GM12878 (cell line): ENCODE data around the gene STAG1.

ENCODE experiments used
- BCL3 ChIP-seq: IDR thresholded peaks from 2 replicates; pipeline ENCODE4 v1.6.1; 2011; ENCODE audit warnings: borderline replicate concordance, low read depth, mild to moderate bottlenecking, moderate library complexity, low read length; ENCODE audit not compliant: insufficient read depth, poor library complexity, severe bottlenecking
- CTCF ChIP-seq, 3 experiments: IDR thresholded peaks in 2 of 3; conservative IDR thresholded peaks in 1 of 3; 2 replicates each; pipeline ENCODE4 v1.5.1; 2011; ENCODE audit warnings: low read depth in 3 of 3, low read length in 3 of 3, mild to moderate bottlenecking in 3 of 3, control low read depth in 2 of 3, moderate library complexity in 2 of 3, inconsistent platforms in 1 of 3, mixed read lengths in 1 of 3; ENCODE audit not compliant: control insufficient read depth in 2 of 3, insufficient read depth in 1 of 3; ENCODE audit errors: extremely low read depth in 1 of 3
- POLR2AphosphoS5 ChIP-seq: IDR thresholded peaks from 2 replicates; pipeline ENCODE4 v1.6.1; 2011; ENCODE audit warnings: mild to moderate bottlenecking, low read length, inconsistent platforms
- ZBED1 ChIP-seq: IDR thresholded peaks from 2 replicates; pipeline ENCODE4 v1.6.1; 2016; ENCODE audit warnings: borderline replicate concordance
- TF ChIP-seq, protein P1 (sequence below): IDR thresholded peaks from 2 replicates; pipeline ENCODE4 v1.6.1; 2012; ENCODE audit warnings: low read length, inconsistent platforms
- TF ChIP-seq, protein P2 (sequence below): IDR thresholded peaks from 2 replicates; pipeline ENCODE4 v1.6.1; 2011; ENCODE audit warnings: low read depth, low read length, improper control_type of control experiment, borderline replicate concordance
- TF ChIP-seq, protein P3 (sequence below): IDR thresholded peaks from 2 replicates; pipeline ENCODE4 v1.6.1; 2011; ENCODE audit warnings: mild to moderate bottlenecking, low read depth, low read length, moderate library complexity; ENCODE audit not compliant: insufficient replicate concordance

GRCh38 chr3:136543385-136543784 lies 208.8 kb downstream of the STAG1 start:
- TF ChIP-seq BCL3 (no peak), CTCF (IDR thresholded peaks at IDR 0.05 in 2 of 3, conservative IDR thresholded peaks at IDR 0.05 in 1 of 3; ENCODE audit: control insufficient read depth in 2 of 3, extremely low read depth in 1 of 3, insufficient read depth in 1 of 3, low read depth in 3 of 3, low read length in 3 of 3) (no peak), POLR2AphosphoS5 (no peak), ZBED1 (no peak)
- TF ChIP-seq, protein P1, sequence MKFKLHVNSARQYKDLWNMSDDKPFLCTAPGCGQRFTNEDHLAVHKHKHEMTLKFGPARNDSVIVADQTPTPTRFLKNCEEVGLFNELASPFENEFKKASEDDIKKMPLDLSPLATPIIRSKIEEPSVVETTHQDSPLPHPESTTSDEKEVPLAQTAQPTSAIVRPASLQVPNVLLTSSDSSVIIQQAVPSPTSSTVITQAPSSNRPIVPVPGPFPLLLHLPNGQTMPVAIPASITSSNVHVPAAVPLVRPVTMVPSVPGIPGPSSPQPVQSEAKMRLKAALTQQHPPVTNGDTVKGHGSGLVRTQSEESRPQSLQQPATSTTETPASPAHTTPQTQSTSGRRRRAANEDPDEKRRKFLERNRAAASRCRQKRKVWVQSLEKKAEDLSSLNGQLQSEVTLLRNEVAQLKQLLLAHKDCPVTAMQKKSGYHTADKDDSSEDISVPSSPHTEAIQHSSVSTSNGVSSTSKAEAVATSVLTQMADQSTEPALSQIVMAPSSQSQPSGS: no peak
- TF ChIP-seq, protein P2, sequence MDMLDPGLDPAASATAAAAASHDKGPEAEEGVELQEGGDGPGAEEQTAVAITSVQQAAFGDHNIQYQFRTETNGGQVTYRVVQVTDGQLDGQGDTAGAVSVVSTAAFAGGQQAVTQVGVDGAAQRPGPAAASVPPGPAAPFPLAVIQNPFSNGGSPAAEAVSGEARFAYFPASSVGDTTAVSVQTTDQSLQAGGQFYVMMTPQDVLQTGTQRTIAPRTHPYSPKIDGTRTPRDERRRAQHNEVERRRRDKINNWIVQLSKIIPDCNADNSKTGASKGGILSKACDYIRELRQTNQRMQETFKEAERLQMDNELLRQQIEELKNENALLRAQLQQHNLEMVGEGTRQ: no peak
- TF ChIP-seq, protein P3, sequence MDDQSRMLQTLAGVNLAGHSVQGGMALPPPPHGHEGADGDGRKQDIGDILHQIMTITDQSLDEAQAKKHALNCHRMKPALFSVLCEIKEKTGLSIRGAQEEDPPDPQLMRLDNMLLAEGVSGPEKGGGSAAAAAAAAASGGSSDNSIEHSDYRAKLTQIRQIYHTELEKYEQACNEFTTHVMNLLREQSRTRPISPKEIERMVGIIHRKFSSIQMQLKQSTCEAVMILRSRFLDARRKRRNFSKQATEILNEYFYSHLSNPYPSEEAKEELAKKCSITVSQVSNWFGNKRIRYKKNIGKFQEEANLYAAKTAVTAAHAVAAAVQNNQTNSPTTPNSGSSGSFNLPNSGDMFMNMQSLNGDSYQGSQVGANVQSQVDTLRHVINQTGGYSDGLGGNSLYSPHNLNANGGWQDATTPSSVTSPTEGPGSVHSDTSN: no peak
